Measurements from ENCODE around the gene MICU1. TPM values are rescaled to one million over a fixed set of nuclear protein-coding genes. Genes with fewer than 3 reads are reported as not detected.
"Not testable (repeated sequence)": the region's sequence is repeated elsewhere in the genome, so short reads cannot be mapped to it uniquely, and the experiment has no call there.

The MICU1 gene
- polyA plus RNA-seq, 1 donor (not counting 4 experiments of a cell fraction or from before 2014, with no cell fraction given), result 19.4 TPM

DNA sequence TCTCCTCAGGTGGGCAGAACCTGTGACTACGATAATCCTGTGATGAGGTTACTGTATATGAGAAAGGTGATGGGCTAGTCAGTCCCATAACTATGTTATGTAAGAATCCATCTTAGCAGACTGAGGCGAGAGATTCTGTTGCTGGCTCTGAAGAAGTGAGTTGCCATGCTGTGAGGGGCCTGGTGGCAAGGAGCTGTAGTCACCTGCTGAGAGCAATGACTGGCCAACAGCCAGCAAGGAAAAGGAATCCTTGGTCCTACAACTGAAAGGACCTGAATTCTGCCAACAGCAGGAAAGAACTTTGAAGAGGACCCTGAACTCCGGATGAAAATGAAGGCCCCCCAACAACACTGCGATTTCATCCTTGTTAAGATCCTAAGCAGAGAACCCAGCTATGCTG, 240.2 kb downstream of the MICU1 start:
- no peaks in the 10 kb centered on the region for H4K20me1 ChIP-seq (ENCODE audit: control insufficient read depth, extremely low read depth, insufficient read depth, low read length)
- H3K9me3 ChIP-seq (ENCODE audit: control insufficient read depth, low read depth, low read length), result no peaks in the 10 kb centered on the region
- dilution Hi-C loops (cut with MboI; ENCODE audit: extremely low pct_ligation_motif_present, low sequenced_read_pairs), result no loop called here
- no peak for DNase-seq (ENCODE audit: low read depth, low spot score)
- H3K9me1 ChIP-seq (ENCODE audit: control insufficient read depth, extremely low read depth, insufficient read depth, low read length), result no peaks in the 10 kb centered on the region
- H3K27me3 ChIP-seq (ENCODE audit: control insufficient read depth, extremely low read depth, insufficient read depth, low read length), result no peaks in the 10 kb centered on the region
- no peak overlapping the region for H3K9ac ChIP-seq (ENCODE audit: control insufficient read depth, extremely low read depth, insufficient read depth, low read length)
- no peak for FAIRE-seq
- no peak overlapping the region for H3K27ac ChIP-seq (ENCODE audit: control insufficient read depth, insufficient read depth, low read length)
- TF ChIP-seq EZH2 (IDR thresholded peaks at IDR 0.05; ENCODE audit: low read length), result no peak
- TF ChIP-seq, protein P1, sequence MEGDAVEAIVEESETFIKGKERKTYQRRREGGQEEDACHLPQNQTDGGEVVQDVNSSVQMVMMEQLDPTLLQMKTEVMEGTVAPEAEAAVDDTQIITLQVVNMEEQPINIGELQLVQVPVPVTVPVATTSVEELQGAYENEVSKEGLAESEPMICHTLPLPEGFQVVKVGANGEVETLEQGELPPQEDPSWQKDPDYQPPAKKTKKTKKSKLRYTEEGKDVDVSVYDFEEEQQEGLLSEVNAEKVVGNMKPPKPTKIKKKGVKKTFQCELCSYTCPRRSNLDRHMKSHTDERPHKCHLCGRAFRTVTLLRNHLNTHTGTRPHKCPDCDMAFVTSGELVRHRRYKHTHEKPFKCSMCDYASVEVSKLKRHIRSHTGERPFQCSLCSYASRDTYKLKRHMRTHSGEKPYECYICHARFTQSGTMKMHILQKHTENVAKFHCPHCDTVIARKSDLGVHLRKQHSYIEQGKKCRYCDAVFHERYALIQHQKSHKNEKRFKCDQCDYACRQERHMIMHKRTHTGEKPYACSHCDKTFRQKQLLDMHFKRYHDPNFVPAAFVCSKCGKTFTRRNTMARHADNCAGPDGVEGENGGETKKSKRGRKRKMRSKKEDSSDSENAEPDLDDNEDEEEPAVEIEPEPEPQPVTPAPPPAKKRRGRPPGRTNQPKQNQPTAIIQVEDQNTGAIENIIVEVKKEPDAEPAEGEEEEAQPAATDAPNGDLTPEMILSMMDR (optimal IDR thresholded peaks at IDR 0.05 in 1 of 3, IDR thresholded peaks at IDR 0.05 in 1 of 3, conservative IDR thresholded peaks at IDR 0.05 in 1 of 3; ENCODE audit: extremely low read depth in 1 of 3, insufficient read depth in 2 of 3, low read length in 3 of 3), result no peak
- H3K4me3 ChIP-seq (ENCODE audit: control insufficient read depth in 2 of 3, extremely low read depth in 1 of 3, insufficient read depth in 2 of 3, low read depth in 1 of 3, low read length in 3 of 3), result no peak overlapping the region
- no peak overlapping the region for H3K4me2 ChIP-seq (ENCODE audit: control insufficient read depth, extremely low read depth, insufficient read depth, low read depth, low read length)
- no peak overlapping the region for H2AFZ ChIP-seq (ENCODE audit: control insufficient read depth, low read length)
- no peaks in the 10 kb centered on the region for H3K36me3 ChIP-seq (ENCODE audit: control insufficient read depth in 2 of 2, extremely low read depth in 1 of 2, insufficient read depth in 2 of 2, low read length in 2 of 2)
- no peaks in the 10 kb centered on the region for H3K4me1 ChIP-seq (ENCODE audit: control insufficient read depth, extremely low read depth, insufficient read depth, low read length)
- H3K79me2 ChIP-seq (ENCODE audit: control insufficient read depth, insufficient read depth, low read length), result no peaks in the 10 kb centered on the region

DNA sequence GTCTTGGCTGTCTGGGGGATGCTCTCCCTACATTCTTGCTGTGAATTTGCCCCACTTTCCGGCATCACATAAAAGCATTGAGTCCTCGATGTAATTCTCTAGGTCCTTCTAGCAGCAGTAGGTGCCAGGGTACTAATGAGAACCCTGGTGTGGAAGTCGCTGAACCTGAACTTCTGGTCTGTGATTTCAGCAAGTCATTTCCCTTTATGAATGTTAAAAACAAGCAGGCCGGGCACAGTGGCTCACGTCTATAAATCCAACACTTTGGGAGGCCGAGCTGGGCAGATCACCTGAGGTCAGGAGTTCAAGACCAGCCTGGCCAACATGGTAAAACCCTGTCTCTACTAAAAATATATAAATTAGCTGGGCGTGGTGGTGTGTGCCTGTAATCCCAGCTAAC, 240.9 kb downstream of the MICU1 start:
- H3K9me1 ChIP-seq (ENCODE audit: control insufficient read depth, extremely low read depth, insufficient read depth, low read length); H2AFZ ChIP-seq (ENCODE audit: control insufficient read depth, low read length); H4K20me1 ChIP-seq (ENCODE audit: control insufficient read depth, extremely low read depth, insufficient read depth, low read length); H3K9ac ChIP-seq (ENCODE audit: control insufficient read depth, extremely low read depth, insufficient read depth, low read length); H3K9me3 ChIP-seq (ENCODE audit: control insufficient read depth, low read depth, low read length); H3K4me2 ChIP-seq (ENCODE audit: control insufficient read depth, extremely low read depth, insufficient read depth, low read depth, low read length); H3K79me2 ChIP-seq (ENCODE audit: control insufficient read depth, insufficient read depth, low read length); dilution Hi-C loops (cut with MboI; ENCODE audit: extremely low pct_ligation_motif_present, low sequenced_read_pairs); H3K27me3 ChIP-seq (ENCODE audit: control insufficient read depth, extremely low read depth, insufficient read depth, low read length); H3K4me3 ChIP-seq (ENCODE audit: control insufficient read depth in 2 of 3, extremely low read depth in 1 of 3, insufficient read depth in 2 of 3, low read depth in 1 of 3, low read length in 3 of 3); DNase-seq (ENCODE audit: low read depth, low spot score); H3K27ac ChIP-seq (ENCODE audit: control insufficient read depth, insufficient read depth, low read length); H3K4me1 ChIP-seq (ENCODE audit: control insufficient read depth, extremely low read depth, insufficient read depth, low read length); H3K36me3 ChIP-seq (ENCODE audit: control insufficient read depth in 2 of 2, extremely low read depth in 1 of 2, insufficient read depth in 2 of 2, low read length in 2 of 2); FAIRE-seq: not testable (repeated sequence)

DNA sequence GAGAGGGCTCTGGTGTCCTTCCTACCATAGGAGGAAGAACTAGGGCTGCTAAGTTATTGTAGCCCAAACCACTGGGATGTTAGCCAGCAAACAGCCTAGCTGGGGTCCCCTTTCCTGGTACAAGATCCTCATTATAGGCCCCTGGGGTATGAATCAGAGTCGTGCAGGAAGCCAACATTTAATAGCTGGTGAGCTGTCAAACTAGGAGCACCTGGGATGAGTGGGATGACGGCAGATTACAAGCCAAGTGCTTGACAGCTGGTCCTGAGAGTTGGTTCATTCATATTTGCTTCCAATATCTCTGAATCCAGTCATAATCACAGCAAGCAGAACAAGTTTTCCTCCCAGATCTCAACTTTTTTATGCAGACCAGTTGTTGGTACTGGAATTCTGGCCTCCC, 246.1 kb downstream of the MICU1 start:
- TF ChIP-seq, protein P1 (optimal IDR thresholded peaks at IDR 0.05 in 1 of 3, IDR thresholded peaks at IDR 0.05 in 1 of 3, conservative IDR thresholded peaks at IDR 0.05 in 1 of 3; ENCODE audit: extremely low read depth in 1 of 3, insufficient read depth in 2 of 3, low read length in 3 of 3), result no peak
- no peak for TF ChIP-seq EZH2 (IDR thresholded peaks at IDR 0.05; ENCODE audit: low read length)
- H3K4me3 ChIP-seq (ENCODE audit: control insufficient read depth in 2 of 3, extremely low read depth in 1 of 3, insufficient read depth in 2 of 3, low read depth in 1 of 3, low read length in 3 of 3), result no peak overlapping the region
- H2AFZ ChIP-seq (ENCODE audit: control insufficient read depth, low read length), result no peak overlapping the region
- no peak overlapping the region for H3K9ac ChIP-seq (ENCODE audit: control insufficient read depth, extremely low read depth, insufficient read depth, low read length)
- no peaks in the 10 kb centered on the region for H3K9me3 ChIP-seq (ENCODE audit: control insufficient read depth, low read depth, low read length)
- no peaks in the 10 kb centered on the region for H3K79me2 ChIP-seq (ENCODE audit: control insufficient read depth, insufficient read depth, low read length)
- H3K9me1 ChIP-seq (ENCODE audit: control insufficient read depth, extremely low read depth, insufficient read depth, low read length), result no peaks in the 10 kb centered on the region
- dilution Hi-C loops (cut with MboI; ENCODE audit: extremely low pct_ligation_motif_present, low sequenced_read_pairs), result no loop called here
- H3K27ac ChIP-seq (ENCODE audit: control insufficient read depth, insufficient read depth, low read length), result no peak overlapping the region
- H4K20me1 ChIP-seq (ENCODE audit: control insufficient read depth, extremely low read depth, insufficient read depth, low read length), result no peaks in the 10 kb centered on the region
- DNase-seq (ENCODE audit: low read depth, low spot score) (no peak), FAIRE-seq (no peak)
- no peaks in the 10 kb centered on the region for H3K27me3 ChIP-seq (ENCODE audit: control insufficient read depth, extremely low read depth, insufficient read depth, low read length)
- H3K4me1 ChIP-seq (ENCODE audit: control insufficient read depth, extremely low read depth, insufficient read depth, low read length), result no peaks in the 10 kb centered on the region
- H3K36me3 ChIP-seq (ENCODE audit: control insufficient read depth in 2 of 2, extremely low read depth in 1 of 2, insufficient read depth in 2 of 2, low read length in 2 of 2), result no peaks in the 10 kb centered on the region
- H3K4me2 ChIP-seq (ENCODE audit: control insufficient read depth, extremely low read depth, insufficient read depth, low read depth, low read length), result no peak overlapping the region

Data from keratinocyte (primary cell).